NT2/D1 (cell line): ENCODE measurements around the gene EIF3B.

Source experiments
- SUZ12 ChIP-seq: IDR thresholded peaks from 2 replicates; pipeline ENCODE4 v1.6.1; 2011; ENCODE audit not compliant: insufficient read length, insufficient read depth; ENCODE audit errors: extremely low read depth
- YY1 ChIP-seq: IDR thresholded peaks from 2 replicates; pipeline ENCODE4 v1.6.1; 2011; ENCODE audit not compliant: insufficient read length, insufficient read depth
- ZNF274 ChIP-seq: IDR thresholded peaks from 2 replicates; pipeline ENCODE4 v1.6.1; 2011; ENCODE audit warnings: mild to moderate bottlenecking, low read depth, low read length

- TF ChIP-seq YY1 (no peak), ZNF274 (no peak), SUZ12 (no peak)
Observed at GRCh38 chr7:2384354-2385243, 30.0 kb downstream of the EIF3B start.
